ENCODE results near the gene ZDHHC11B.
"Not testable (repeated sequence)": the region's sequence is repeated elsewhere in the genome, so short reads cannot be mapped to it uniquely, and the experiment has no call there.

ZDHHC11B gene

GRCh38 chr5:784428-785177 lies at the start of gene ZDHHC11B:
ZDHHC11B (minus strand) TSS chr5:784729; CDS start chr5:766919, 17,810 bp downstream.
- peak; percentile 87 for DNase-seq

- DNase-seq: not testable (repeated sequence)
These were observed 49.5 kb upstream of the ZDHHC11B start for GRCh38 chr5:834013-834412.

GRCh38 chr5:828194-828593 lies 43.7 kb upstream of the ZDHHC11B start:
- DNase-seq: not testable (repeated sequence)

GRCh38 chr5:825544-825943 lies 41.0 kb upstream of the ZDHHC11B start:
- not testable (repeated sequence) for DNase-seq

- DNase-seq: no peak
These were observed 37.0 kb upstream of the ZDHHC11B start for GRCh38 chr5:821504-821903.

- DNase-seq: no peak
These were observed 35.7 kb upstream of the ZDHHC11B start for GRCh38 chr5:820245-820644.

- DNase-seq: no peak
These were observed 34.5 kb upstream of the ZDHHC11B start for GRCh38 chr5:819078-819477.

GRCh38 chr5:816176-816575 lies 31.6 kb upstream of the ZDHHC11B start:
- no peak for DNase-seq

- no peak for DNase-seq
These were observed 30.9 kb upstream of the ZDHHC11B start for GRCh38 chr5:815449-815848.

- DNase-seq: not testable (repeated sequence)
These were observed 29.0 kb upstream of the ZDHHC11B start for GRCh38 chr5:813575-813974.

GRCh38 chr5:811384-811783 lies 26.9 kb upstream of the ZDHHC11B start:
- DNase-seq: not testable (repeated sequence)

- DNase-seq: not testable (repeated sequence)
These were observed 23.4 kb upstream of the ZDHHC11B start for GRCh38 chr5:807719-808514.

- DNase-seq: no peak
These were observed 16.9 kb upstream of the ZDHHC11B start for GRCh38 chr5:801472-801871.

- DNase-seq: not testable (repeated sequence)
These were observed 16.5 kb upstream of the ZDHHC11B start for GRCh38 chr5:801055-801454.

- not testable (repeated sequence) for DNase-seq
These were observed 14.1 kb upstream of the ZDHHC11B start for GRCh38 chr5:798505-799138.

- not testable (repeated sequence) for DNase-seq
These were observed 13.5 kb upstream of the ZDHHC11B start for GRCh38 chr5:797986-798385.

GRCh38 chr5:795873-796272 lies 11.3 kb upstream of the ZDHHC11B start:
- DNase-seq: not testable (repeated sequence)

GRCh38 chr5:794948-795347 lies 10.4 kb upstream of the ZDHHC11B start:
- not testable (repeated sequence) for DNase-seq

- not testable (repeated sequence) for DNase-seq
These were observed 4.2 kb upstream of the ZDHHC11B start for GRCh38 chr5:788703-789102.

GRCh38 chr5:787857-788233 lies 3.3 kb upstream of the ZDHHC11B start:
- DNase-seq: not testable (repeated sequence)

- not testable (repeated sequence) for DNase-seq
These were observed 2.8 kb upstream of the ZDHHC11B start for GRCh38 chr5:787224-787856.

GRCh38 chr5:785181-785705 lies 714 bp upstream of the ZDHHC11B start:
- not testable (repeated sequence) for DNase-seq
